DND-41 (cell line): ENCODE data around the gene NAALADL1.

ENCODE experiments used
- ATAC-seq: fragments of 200-7000 bp; cut with Tn5 transposase; 3 replicates; pipeline ENCODE4 v1.9.1; 2021; ENCODE audit warnings: low read depth; ENCODE audit not compliant: insufficient read depth
- DNase-seq: peaks from one replicate; pipeline ENCODE4 v3.0.0-alpha.2; 2020
- H2AFZ ChIP-seq: 2 replicates; pipeline ENCODE4 v1.6.0; 2012; ENCODE audit warnings: low read depth, low read length
- H3K27ac ChIP-seq: 2 replicates; pipeline ENCODE4 v1.5.1; 2012; ENCODE audit warnings: low read length, inconsistent platforms
- H3K27me3 ChIP-seq: fragments of 200-600 bp; sonication (generic); 2 replicates; pipeline ENCODE4 v1.6.0; 2012; ENCODE audit warnings: low read length, mild to moderate bottlenecking, inconsistent platforms; ENCODE audit not compliant: insufficient read depth, poor library complexity
- H3K36me3 ChIP-seq: 2 replicates; pipeline ENCODE4 v1.5.1; 2012; ENCODE audit warnings: low read length, inconsistent platforms; ENCODE audit not compliant: insufficient read depth
- H3K4me1 ChIP-seq: 2 replicates; pipeline ENCODE4 v1.5.1; 2012; ENCODE audit warnings: mild to moderate bottlenecking, low read length; ENCODE audit not compliant: insufficient read depth
- H3K4me2 ChIP-seq: 2 replicates; pipeline ENCODE4 v1.6.0; 2012; ENCODE audit warnings: mild to moderate bottlenecking, moderate library complexity, low read length, inconsistent platforms; ENCODE audit not compliant: insufficient read depth
- H3K4me3 ChIP-seq, 2 experiments: fragments of 200-600 bp in 1 of 2; shearing (Covaris generic) in 1 of 2; 2 replicates each; pipeline ENCODE4 v1.5.1; 2012 to 2016; ENCODE audit warnings: inconsistent platforms in 2 of 2, low read length in 2 of 2, mild to moderate bottlenecking in 2 of 2, low read depth in 1 of 2, moderate library complexity in 1 of 2
- H3K79me2 ChIP-seq: 2 replicates; pipeline ENCODE4 v1.6.0; 2012; ENCODE audit warnings: low read length, inconsistent platforms; ENCODE audit not compliant: insufficient read depth
- H3K9ac ChIP-seq: 2 replicates; pipeline ENCODE4 v1.6.0; 2012; ENCODE audit warnings: low read depth, mild to moderate bottlenecking, inconsistent platforms, low read length, moderate library complexity
- H3K9me3 ChIP-seq: 2 replicates; pipeline ENCODE4 v1.5.1; 2012; ENCODE audit warnings: low read length, moderate library complexity, mild to moderate bottlenecking, inconsistent platforms; ENCODE audit not compliant: insufficient read depth, severe bottlenecking
- H4K20me1 ChIP-seq: 2 replicates; pipeline ENCODE4 v1.6.0; 2012; ENCODE audit warnings: low read length; ENCODE audit not compliant: insufficient read depth
- EZH2 ChIP-seq: IDR thresholded peaks from 3 replicates; pipeline ENCODE4 v1.6.1; 2012; ENCODE audit warnings: borderline replicate concordance, low read depth, mild to moderate bottlenecking, moderate library complexity, low read length, inconsistent platforms; ENCODE audit not compliant: severe bottlenecking
- TF ChIP-seq, protein P1 (sequence below): IDR thresholded peaks from 2 replicates; pipeline ENCODE4 v1.5.1; 2012; ENCODE audit warnings: borderline replicate concordance, low read length, moderate library complexity, mild to moderate bottlenecking; ENCODE audit not compliant: poor library complexity, severe bottlenecking; ENCODE audit errors: extremely low read depth

Gene NAALADL1

DNA sequence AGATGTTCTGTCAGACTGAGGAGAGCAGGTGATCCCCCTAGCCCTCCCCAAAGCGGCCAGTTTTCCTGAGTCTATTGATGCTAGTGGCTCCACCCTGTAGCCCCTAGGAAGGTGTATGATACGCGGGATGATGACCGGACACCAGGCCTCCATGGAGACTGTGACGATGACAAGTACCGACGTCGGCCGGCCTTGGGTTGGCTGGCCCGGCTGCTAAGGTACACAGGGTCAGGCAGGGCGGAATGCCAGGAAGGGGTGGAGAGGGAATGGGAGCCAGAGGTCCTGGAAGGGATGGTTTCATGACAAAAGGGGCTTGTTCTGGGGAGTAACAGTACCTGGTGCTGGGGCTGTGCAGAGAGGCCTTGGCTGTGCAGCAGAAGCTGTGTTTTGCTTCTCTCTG lies 28.9 kb upstream of the NAALADL1 start:
- Histone ChIP-seq H2AFZ (no peak overlapping the region), H3K4me3 (no peak overlapping the region), H3K27ac (no peak overlapping the region), H3K79me2 (peaks cover 37% of the 10 kb centered on the region), H3K9me3 (no peaks in the 10 kb centered on the region), H3K36me3 (peaks cover 57% of the 10 kb centered on the region), H4K20me1 (peaks cover 9% of the 10 kb centered on the region), H3K4me2 (no peak overlapping the region), H3K4me1 (peaks cover 26% of the 10 kb centered on the region), H3K9ac (no peak overlapping the region), H3K27me3 (no peaks in the 10 kb centered on the region)
- TF ChIP-seq EZH2 = no peak
- no peak for DNase-seq
- ATAC-seq = no peak

DNA sequence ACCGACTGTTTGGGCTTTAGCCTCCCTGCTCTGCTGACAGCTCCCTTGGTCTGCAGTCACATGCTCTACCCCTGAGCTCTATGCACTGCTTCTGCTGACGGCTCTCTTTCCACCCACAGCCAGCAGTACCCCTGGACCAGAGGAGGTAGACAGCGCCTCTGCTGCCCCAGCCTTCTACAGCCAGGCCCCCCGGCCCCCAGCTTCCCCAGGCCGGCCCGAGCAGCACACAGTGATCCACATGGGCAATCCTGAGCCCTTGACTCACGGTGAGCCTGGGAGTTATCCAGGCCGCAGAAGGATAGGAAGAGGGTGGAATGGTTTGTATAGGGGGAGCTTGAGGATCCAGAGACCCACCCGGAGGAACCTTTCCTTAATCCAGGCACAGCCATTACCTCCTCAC lies 28.5 kb upstream of the NAALADL1 start:
- DNase-seq (no peak), ATAC-seq (no peak)
- TF ChIP-seq, protein P1, sequence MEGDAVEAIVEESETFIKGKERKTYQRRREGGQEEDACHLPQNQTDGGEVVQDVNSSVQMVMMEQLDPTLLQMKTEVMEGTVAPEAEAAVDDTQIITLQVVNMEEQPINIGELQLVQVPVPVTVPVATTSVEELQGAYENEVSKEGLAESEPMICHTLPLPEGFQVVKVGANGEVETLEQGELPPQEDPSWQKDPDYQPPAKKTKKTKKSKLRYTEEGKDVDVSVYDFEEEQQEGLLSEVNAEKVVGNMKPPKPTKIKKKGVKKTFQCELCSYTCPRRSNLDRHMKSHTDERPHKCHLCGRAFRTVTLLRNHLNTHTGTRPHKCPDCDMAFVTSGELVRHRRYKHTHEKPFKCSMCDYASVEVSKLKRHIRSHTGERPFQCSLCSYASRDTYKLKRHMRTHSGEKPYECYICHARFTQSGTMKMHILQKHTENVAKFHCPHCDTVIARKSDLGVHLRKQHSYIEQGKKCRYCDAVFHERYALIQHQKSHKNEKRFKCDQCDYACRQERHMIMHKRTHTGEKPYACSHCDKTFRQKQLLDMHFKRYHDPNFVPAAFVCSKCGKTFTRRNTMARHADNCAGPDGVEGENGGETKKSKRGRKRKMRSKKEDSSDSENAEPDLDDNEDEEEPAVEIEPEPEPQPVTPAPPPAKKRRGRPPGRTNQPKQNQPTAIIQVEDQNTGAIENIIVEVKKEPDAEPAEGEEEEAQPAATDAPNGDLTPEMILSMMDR = no peak
- no peak for TF ChIP-seq EZH2
- Histone ChIP-seq H2AFZ (no peak overlapping the region), H3K4me2 (no peak overlapping the region), H3K27ac (no peak overlapping the region), H3K9ac (no peak overlapping the region), H3K9me3 (no peaks in the 10 kb centered on the region), H3K4me3 (no peak overlapping the region), H3K4me1 (peaks cover 30% of the 10 kb centered on the region), H3K79me2 (peaks cover 41% of the 10 kb centered on the region), H3K27me3 (no peaks in the 10 kb centered on the region), H4K20me1 (peaks cover 13% of the 10 kb centered on the region), H3K36me3 (peaks cover 61% of the 10 kb centered on the region)

DNA sequence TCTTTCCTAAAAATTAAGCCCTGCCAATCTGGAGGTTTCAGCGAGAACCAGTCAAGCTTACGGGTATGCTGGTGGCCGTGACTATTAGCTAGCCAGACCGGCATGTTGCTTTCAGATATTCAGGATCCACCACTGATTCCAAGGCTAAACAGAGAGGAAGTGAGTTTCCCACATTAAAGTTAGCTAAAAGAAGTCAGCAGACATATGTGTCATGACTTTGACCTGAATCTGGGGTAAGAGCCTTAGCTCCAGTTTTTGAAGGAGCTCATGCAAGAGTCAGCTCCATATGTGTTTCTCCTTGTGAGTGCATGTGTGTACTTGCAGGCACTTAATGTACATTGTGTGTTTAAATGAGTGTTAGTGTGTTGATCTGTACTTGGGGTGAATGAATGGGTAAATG lies 27.1 kb upstream of the NAALADL1 start:
- peaks cover 75% of the 10 kb centered on the region for H3K36me3 ChIP-seq
- H3K9me3 ChIP-seq = no peaks in the 10 kb centered on the region
- no peaks in the 10 kb centered on the region for H3K27me3 ChIP-seq
- H3K4me3 ChIP-seq = peak overlapping the region in 1 of 2 experiments; percentile 89; a peak in 1 of 4 replicates
- H3K9ac ChIP-seq = peak overlapping the region; percentile 98; the same call in 1 of the 2 replicates
- peaks cover 44% of the 10 kb centered on the region for H3K4me1 ChIP-seq
- ATAC-seq = no peak
- no peak overlapping the region for H2AFZ ChIP-seq
- H4K20me1 ChIP-seq = peaks cover 23% of the 10 kb centered on the region
- no peak overlapping the region for H3K27ac ChIP-seq
- peaks cover 54% of the 10 kb centered on the region for H3K79me2 ChIP-seq
- TF ChIP-seq, protein P1 = no peak
- TF ChIP-seq EZH2 = no peak
- H3K4me2 ChIP-seq = peak overlapping the region; percentile 89
- DNase-seq = no peak

DNA sequence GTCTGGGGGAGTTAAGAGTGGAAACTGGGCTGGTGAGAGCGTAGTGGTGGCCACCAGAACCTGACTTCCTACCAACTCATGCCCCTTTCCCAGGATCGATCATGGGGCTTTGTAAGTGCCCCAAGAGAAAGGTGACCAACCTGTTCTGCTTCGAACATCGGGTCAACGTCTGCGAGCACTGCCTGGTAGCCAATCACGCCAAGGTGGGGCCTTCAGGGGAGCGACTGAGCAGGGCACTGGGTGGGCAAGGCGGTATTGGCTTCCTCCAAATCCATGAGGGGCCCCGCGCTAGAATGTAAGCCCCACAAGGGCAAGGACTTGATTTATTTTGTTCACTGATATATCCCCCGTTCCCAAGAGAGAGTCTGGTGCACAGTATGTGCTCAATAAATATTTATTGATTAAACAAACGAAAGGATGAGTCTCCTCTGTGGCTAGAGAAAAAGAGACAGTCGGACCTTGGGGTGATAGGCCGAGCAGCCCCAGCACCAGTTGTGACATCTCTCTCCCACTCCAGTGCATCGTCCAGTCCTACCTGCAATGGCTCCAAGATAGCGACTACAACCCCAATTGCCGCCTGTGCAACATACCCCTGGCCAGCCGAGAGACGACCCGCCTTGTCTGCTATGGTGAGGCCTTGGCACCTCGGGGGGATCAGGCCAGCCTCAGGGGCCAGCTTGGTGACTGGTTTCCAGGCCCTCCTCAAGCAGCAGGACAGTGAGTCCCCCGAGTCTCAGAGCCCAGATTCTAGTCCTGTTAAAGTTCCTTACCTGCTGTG lies 26.4 kb upstream of the NAALADL1 start:
- H3K79me2 ChIP-seq = peaks cover 59% of the 10 kb centered on the region
- H3K4me3 ChIP-seq = peak overlapping the region; percentile 89 to 91; a peak in 3 of 4 replicates
- ATAC-seq = peak; percentile 17; the same call in 2 of the 3 replicates
- DNase-seq = no peak
- H3K9me3 ChIP-seq = no peaks in the 10 kb centered on the region
- peaks cover 49% of the 10 kb centered on the region for H3K4me1 ChIP-seq
- peak overlapping the region; percentile 96 for H3K27ac ChIP-seq
- no peaks in the 10 kb centered on the region for H3K27me3 ChIP-seq
- H3K9ac ChIP-seq = peak overlapping the region; percentile 98
- H3K36me3 ChIP-seq = peaks cover 80% of the 10 kb centered on the region
- H3K4me2 ChIP-seq = peak overlapping the region; percentile 89
- H4K20me1 ChIP-seq = peaks cover 28% of the 10 kb centered on the region
- peak overlapping the region; percentile 84 for H2AFZ ChIP-seq
- TF ChIP-seq EZH2 = no peak
- TF ChIP-seq, protein P1 = no peak
